Activated T-cell treated with anti-CD3 and anti-CD28 coated beads, Interleukin-2, amount 50 U/mL, for 72 hours (primary cell): ENCODE measurements around the gene CCSER2. TPM values are rescaled to one million over a fixed set of nuclear protein-coding genes. Genes with fewer than 3 reads are reported as not detected.
A peak's percentile ranks its signal among the peaks of the same experiment; 100 is the strongest.
"Not testable (repeated sequence)": the region's sequence is repeated elsewhere in the genome, so short reads cannot be mapped to it uniquely, and the experiment has no call there.

Source experiments
- ATAC-seq, 2 donors: fragments of 150-1000 bp; cut with Tn5 transposase; replicated peaks in 1 of 2; 2 replicates each; pipeline ENCODE4 v1.10.0; 2021; ENCODE audit warnings: moderate library complexity in 2 of 2, mild to moderate bottlenecking in 1 of 2
- DNase-seq, 2 donors: peaks; one replicate each; pipeline ENCODE4 v3.0.0; 2021 to 2022; ENCODE audit warnings: mixed read lengths in 1 of 2
- H3K27ac Mint-ChIP-seq: one replicate; pipeline ENCODE4 v1.8.0; 2022; ENCODE audit warnings: mild to moderate bottlenecking, moderate library complexity, mixed read lengths
- H3K27me3 Mint-ChIP-seq: one replicate; pipeline ENCODE4 v1.8.0; 2022; ENCODE audit warnings: low read depth, mixed read lengths
- H3K36me3 Mint-ChIP-seq, 2 donors: one replicate each; pipeline ENCODE4 v1.8.0; 2022; ENCODE audit warnings: mixed read lengths in 2 of 2, mild to moderate bottlenecking in 1 of 2; ENCODE audit not compliant: insufficient read depth in 2 of 2
- H3K4me1 Mint-ChIP-seq: one replicate; pipeline ENCODE4 v1.8.0; 2022; ENCODE audit warnings: low read depth, mixed read lengths
- H3K4me3 Mint-ChIP-seq, 2 donors: one replicate each; pipeline ENCODE4 v1.8.0; 2022; ENCODE audit warnings: mild to moderate bottlenecking in 2 of 2, mixed read lengths in 2 of 2, moderate library complexity in 2 of 2
- H3K9me3 Mint-ChIP-seq, 2 donors: one replicate each; pipeline ENCODE4 v1.8.0; 2022; ENCODE audit warnings: mixed read lengths in 2 of 2
- total RNA-seq, 2 donors: library from RNA; stranded (reverse); gene quantifications; one replicate each; pipeline ENCODE4 v1.2.3, GENCODE V29; 2022

Gene CCSER2
- total RNA-seq, 2 donors from 2014 or later, result 93.7 to 99.1 TPM

DNA sequence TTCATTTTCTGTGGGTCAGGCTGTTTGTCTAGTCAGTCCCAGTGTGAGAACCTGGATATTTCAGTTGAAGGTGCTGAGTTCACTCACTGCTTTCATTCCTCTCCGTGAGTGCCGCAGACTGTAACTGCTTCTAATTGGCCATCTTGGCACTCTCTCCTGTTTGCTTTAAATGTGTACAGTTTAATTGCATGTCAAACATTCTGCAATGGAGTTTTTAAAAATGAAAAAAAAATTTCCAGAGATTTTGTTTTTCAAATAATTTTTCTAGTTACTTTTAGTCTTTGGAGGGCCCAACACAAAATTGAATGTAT lies 87.8 kb downstream of the CCSER2 start:
- peaks cover 7% of the 10 kb centered on the region for H3K4me1 Mint-ChIP-seq
- peaks cover 28 to 33% of the 10 kb centered on the region in 2 donors for H3K9me3 Mint-ChIP-seq
- H3K27ac Mint-ChIP-seq, result no peak overlapping the region
- no peaks in the 10 kb centered on the region for H3K27me3 Mint-ChIP-seq
- no peak overlapping the region for H3K4me3 Mint-ChIP-seq
- ATAC-seq (no peak), DNase-seq (no peak)
- peaks cover 54 to 70% of the 10 kb centered on the region in 2 donors for H3K36me3 Mint-ChIP-seq

DNA sequence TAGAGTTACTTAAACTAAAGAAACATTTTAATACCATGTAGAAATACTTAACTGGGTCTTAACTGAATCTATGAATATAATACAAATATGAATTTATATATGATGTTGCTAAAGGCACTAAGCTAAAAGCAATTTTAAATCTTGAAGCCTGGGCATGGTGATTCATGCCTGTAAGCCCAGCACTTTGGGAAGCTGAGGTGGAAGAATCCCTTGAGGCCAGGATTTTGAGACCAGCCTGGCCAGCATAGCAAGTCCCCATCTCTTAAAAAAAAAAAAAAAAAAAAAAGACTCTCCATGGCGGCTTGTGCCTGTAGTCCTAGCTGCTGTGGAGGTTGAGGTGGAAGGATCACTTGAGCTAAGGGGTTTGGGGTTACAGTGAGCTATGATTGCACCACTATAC lies 95.3 kb downstream of the CCSER2 start:
- Mint-ChIP-seq H3K9me3 (peaks cover 14 to 19% of the 10 kb centered on the region in 2 donors), H3K27me3 (no peaks in the 10 kb centered on the region), H3K4me3 (no peak overlapping the region), H3K4me1 (peaks cover 11% of the 10 kb centered on the region), H3K27ac (peak overlapping the region; percentile 34), H3K36me3 (peaks cover 31 to 43% of the 10 kb centered on the region in 2 donors)
- no peak for DNase-seq
- no peak for ATAC-seq

DNA sequence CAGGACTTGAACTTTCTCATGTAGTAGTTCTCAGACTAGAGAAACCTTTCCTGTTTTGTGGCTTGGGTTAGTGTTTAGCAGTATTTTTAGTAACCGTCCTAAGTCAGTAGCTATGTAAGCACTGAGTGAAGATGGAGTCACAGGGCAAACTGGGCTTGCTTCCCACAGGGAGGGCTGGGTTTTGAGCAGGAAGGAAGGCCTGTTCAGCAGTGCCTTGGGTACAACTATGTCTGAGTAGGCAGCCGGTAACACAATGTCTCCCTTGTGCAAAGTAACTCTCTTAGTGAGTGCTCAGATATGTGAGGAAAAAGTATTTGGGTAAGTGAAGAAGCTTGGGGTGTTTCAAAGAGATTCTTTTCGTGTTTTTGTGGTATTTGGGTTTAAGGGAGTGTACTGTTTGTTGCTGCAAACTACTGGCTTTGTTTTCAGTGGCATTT lies 96.4 kb downstream of the CCSER2 start:
- H3K36me3 Mint-ChIP-seq, result peaks cover 25 to 35% of the 10 kb centered on the region in 2 donors
- H3K27ac Mint-ChIP-seq, result peak overlapping the region; percentile 88
- ATAC-seq, result peak; percentile 58 to 70
- no peak for DNase-seq
- H3K4me3 Mint-ChIP-seq, result peak overlapping the region; percentile 31 to 62
- peaks cover 13% of the 10 kb centered on the region for H3K4me1 Mint-ChIP-seq
- peaks cover 9 to 18% of the 10 kb centered on the region in 2 donors for H3K9me3 Mint-ChIP-seq
- no peaks in the 10 kb centered on the region for H3K27me3 Mint-ChIP-seq

DNA sequence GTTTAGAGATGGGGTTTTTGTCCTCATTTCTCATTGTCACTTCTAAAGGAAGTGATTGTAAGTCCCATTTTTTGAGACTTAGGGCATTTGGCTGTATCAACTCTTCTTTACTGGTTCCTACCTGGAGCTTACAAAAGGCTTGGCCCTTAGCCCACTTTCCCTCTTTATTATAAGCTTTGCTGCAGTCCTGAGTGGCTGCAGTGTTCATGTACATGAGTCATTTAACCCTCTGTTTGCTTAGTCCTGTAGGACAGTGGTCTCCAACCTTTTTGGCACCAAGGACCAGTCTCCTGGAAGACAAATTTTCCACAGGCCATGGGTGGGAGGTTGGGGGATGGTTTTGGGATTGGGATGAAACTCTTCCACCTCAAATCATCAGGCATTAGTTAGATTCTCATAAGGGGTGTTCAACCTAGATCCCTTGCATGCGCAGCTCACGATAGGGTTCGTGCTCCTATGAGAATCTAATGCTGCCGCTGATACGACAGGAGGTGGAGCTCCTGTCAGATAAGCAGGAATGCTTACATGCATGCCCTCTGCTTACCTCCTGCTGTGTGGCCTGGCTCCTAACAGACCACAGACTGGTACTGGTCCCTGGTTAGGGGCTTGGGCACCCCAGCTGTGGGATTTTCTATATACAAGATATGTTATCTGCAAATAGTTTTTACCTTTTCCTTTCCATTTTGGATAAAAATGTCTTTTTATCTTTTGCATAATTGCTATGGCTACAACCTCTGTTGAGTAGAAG lies 99.7 kb downstream of the CCSER2 start:
- H3K4me1 Mint-ChIP-seq, result peaks cover 19% of the 10 kb centered on the region
- no peak for DNase-seq
- H3K36me3 Mint-ChIP-seq, result peaks cover 1 to 7% of the 10 kb centered on the region in 2 donors
- no peaks in the 10 kb centered on the region for H3K27me3 Mint-ChIP-seq
- H3K27ac Mint-ChIP-seq, result no peak overlapping the region
- ATAC-seq, result no peak
- no peaks in the 10 kb centered on the region for H3K9me3 Mint-ChIP-seq
- H3K4me3 Mint-ChIP-seq, result no peak overlapping the region

DNA sequence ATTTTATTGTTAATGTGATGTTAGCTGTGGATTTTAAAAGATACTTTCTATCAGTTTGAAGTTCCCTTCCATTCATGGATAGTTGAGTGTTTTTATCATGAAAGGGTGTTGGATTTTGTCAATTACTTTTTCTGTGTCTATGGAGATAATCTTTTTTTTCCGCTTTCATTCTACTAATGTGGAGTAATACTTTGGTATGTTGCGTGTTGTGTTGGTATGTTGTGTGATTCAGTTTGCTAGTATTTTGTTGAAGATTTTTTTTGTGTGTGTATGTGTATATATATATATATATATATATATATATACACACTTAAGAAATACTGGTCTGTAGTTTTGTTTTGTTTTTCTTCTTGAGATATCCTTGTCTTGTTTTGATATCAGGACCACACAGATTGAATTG lies 100.3 kb downstream of the CCSER2 start:
- H3K36me3 Mint-ChIP-seq, result peaks cover 1 to 3% of the 10 kb centered on the region in 2 donors
- no peaks in the 10 kb centered on the region for H3K9me3 Mint-ChIP-seq
- no peak overlapping the region for H3K4me3 Mint-ChIP-seq
- H3K27ac Mint-ChIP-seq, result no peak overlapping the region
- no peak for DNase-seq
- H3K4me1 Mint-ChIP-seq, result peaks cover 19% of the 10 kb centered on the region
- no peak for ATAC-seq
- no peaks in the 10 kb centered on the region for H3K27me3 Mint-ChIP-seq

DNA sequence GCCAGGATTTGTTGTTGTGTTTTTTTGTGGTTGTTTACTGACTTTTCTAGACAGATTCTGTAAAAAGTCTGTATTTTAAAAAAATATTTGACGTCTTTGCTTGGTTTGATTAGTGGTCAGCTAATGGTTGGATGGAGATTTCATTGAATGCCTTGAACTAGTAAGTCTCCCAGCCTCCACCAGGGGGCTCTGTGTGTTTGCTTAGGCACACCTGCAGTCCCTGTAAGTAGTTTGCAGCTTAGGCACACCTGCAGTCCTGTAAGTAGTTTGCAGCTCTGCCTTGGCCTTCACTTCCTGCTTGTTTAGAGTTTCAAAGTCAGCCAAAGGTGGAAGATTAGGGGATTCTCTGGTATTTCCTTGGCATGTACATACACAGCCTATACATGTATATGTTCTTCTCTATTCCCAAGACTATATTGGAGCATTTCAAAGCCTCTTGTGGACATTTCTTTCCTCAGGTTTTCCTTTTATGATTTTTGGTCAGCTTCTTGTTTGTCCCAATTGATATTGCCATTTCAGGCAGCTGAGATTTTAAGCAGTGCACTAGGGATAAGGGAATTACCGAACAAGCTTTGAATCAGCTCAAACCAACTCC lies 101.6 kb downstream of the CCSER2 start:
- H3K4me3 Mint-ChIP-seq, result no peak overlapping the region
- H3K9me3 Mint-ChIP-seq, result no peaks in the 10 kb centered on the region
- peaks cover 1 to 3% of the 10 kb centered on the region in 2 donors for H3K36me3 Mint-ChIP-seq
- peak overlapping the region; percentile 2 for H3K27ac Mint-ChIP-seq
- ATAC-seq (peak; percentile 37 to 70), DNase-seq (peak; percentile 62 to 65)
- no peaks in the 10 kb centered on the region for H3K27me3 Mint-ChIP-seq
- peaks cover 11% of the 10 kb centered on the region for H3K4me1 Mint-ChIP-seq

DNA sequence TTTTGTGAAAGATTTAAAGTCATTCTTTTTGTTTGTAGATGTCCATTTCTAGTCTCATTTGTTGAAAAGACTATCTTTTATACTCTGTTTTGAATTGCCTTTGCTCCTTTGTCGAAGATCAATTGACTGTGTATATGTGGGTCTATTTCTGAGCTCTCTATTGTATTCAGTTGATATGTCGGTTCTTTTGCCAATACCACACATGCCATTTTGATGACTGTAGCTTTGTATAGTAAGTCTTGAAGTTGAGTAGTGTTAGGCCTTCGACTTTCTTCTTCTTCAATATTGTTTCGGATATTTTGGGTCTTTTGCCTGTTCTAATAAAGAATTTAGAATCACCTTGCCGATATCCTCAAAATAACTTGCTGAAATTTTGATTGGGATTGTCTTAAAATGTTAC lies 104.5 kb downstream of the CCSER2 start:
- H3K4me3 Mint-ChIP-seq, result no peak overlapping the region
- H3K9me3 Mint-ChIP-seq, result no peaks in the 10 kb centered on the region
- no peak overlapping the region for H3K27ac Mint-ChIP-seq
- no peak for ATAC-seq
- H3K4me1 Mint-ChIP-seq, result peaks cover 8% of the 10 kb centered on the region
- H3K27me3 Mint-ChIP-seq, result no peaks in the 10 kb centered on the region
- H3K36me3 Mint-ChIP-seq, result peaks cover 3 to 4% of the 10 kb centered on the region in 2 donors
- no peak for DNase-seq

DNA sequence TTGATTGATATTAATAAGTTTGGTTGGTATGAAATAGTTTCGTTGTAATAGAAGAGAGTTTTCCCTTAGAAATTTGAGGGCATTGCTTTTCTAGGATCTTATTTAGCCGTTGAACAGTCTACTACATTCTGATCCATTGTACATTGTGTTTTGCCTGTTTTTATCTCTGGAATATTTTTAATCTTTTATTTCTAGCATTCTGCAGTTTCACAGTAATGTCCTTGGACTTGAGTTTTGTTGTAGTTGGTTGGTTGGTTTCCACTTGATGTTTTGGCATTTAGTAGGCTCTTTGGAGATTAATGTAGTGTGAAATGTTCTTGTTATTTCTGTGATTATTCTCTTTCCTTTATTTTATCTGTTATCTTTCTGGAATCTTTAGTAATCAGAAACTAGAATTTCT lies 112.4 kb downstream of the CCSER2 start:
- ATAC-seq (no peak), DNase-seq (no peak)
- no peak overlapping the region for H3K27ac Mint-ChIP-seq
- no peaks in the 10 kb centered on the region for H3K27me3 Mint-ChIP-seq
- no peaks in the 10 kb centered on the region for H3K4me1 Mint-ChIP-seq
- H3K9me3 Mint-ChIP-seq, result peaks cover 3 to 6% of the 10 kb centered on the region in 2 donors
- H3K4me3 Mint-ChIP-seq, result no peak overlapping the region
- peaks cover 10 to 27% of the 10 kb centered on the region in 2 donors for H3K36me3 Mint-ChIP-seq

DNA sequence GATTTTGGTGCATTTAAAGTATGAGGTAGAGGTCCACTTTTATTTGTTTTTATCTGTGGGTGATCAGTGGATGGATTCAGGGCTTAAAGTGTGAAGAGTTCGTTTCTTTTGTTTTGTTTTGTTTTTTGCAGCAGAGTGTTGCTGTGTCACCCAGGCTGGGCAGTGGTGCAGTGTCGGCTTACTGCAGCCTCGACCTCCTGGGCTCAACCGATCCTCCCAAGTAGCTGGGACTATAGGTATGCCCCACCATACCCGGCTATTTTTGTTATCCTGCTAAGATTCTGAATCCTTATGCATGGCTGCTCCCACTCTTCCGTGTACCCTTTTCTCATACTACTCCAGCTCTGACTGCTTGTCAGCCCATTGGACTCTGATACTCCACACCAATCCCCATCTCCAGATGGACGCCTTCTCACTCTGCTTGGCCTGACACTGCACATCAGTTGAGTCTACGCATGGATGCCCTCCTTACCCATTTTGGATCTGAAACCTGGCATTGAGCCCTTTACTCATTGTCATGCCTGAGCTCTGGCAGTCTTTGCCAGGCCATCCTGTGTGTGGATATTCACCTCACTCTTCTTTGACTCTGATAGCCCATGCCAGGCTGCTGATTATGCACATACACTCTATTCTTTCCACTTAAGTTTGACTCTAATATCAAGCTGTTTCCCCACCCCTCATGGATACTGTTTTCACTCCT lies 119.5 kb downstream of the CCSER2 start:
- ATAC-seq, result no peak
- H3K36me3 Mint-ChIP-seq, result peaks cover 5 to 6% of the 10 kb centered on the region in 2 donors
- no peaks in the 10 kb centered on the region for H3K27me3 Mint-ChIP-seq
- no peak for DNase-seq
- no peak overlapping the region for H3K4me3 Mint-ChIP-seq
- H3K9me3 Mint-ChIP-seq, result peaks cover 0 to 2% of the 10 kb centered on the region in 2 donors
- H3K4me1 Mint-ChIP-seq, result no peaks in the 10 kb centered on the region
- no peak overlapping the region for H3K27ac Mint-ChIP-seq

DNA sequence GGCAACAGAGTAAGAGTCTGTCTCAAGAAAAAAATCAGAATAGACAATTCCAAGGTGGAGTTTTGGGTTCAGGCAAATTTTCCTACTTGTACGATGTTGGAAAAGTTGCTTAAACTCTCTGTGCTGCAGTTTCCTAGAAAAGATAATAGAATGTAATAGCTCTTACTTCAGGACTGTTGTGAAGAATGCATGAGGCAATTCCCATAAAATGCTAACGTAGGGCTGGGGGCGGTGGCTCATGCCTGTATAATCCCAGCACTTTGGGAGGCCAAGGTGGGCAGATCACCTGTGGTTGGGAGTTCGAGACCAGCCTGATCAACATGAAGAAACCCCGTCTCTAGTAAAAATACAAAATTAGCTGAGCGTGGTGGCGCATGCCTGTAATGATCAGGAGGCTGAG lies 121.0 kb downstream of the CCSER2 start:
- not testable (repeated sequence) for H3K9me3 Mint-ChIP-seq, H3K4me3 Mint-ChIP-seq, ATAC-seq, H3K27me3 Mint-ChIP-seq, H3K36me3 Mint-ChIP-seq, H3K4me1 Mint-ChIP-seq, DNase-seq, H3K27ac Mint-ChIP-seq

DNA sequence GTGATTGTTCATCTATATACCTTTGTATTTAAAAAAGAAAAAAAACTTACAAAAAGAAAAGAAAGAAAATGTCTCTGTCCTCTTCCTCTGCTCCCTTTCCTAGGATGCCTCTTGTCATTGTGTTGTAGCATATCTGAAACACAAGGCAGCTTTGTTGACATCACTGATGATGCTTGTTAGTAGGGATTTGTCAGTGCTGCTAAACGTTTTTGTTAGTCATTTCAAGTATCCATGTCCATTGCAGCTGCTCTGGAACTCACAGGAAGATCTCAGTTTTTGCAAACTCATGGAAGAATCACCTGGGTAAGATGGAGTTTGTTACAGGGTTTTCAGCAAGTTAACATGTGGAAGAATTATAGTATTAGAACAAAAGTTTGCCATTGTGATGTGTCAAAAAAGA lies 123.6 kb downstream of the CCSER2 start:
- H3K36me3 Mint-ChIP-seq, result peaks cover 8 to 18% of the 10 kb centered on the region in 2 donors
- peaks cover 0 to 4% of the 10 kb centered on the region in 2 donors for H3K9me3 Mint-ChIP-seq
- H3K4me1 Mint-ChIP-seq, result no peaks in the 10 kb centered on the region
- no peak overlapping the region for H3K4me3 Mint-ChIP-seq
- no peaks in the 10 kb centered on the region for H3K27me3 Mint-ChIP-seq
- no peak for DNase-seq
- H3K27ac Mint-ChIP-seq, result no peak overlapping the region
- ATAC-seq, result no peak

DNA sequence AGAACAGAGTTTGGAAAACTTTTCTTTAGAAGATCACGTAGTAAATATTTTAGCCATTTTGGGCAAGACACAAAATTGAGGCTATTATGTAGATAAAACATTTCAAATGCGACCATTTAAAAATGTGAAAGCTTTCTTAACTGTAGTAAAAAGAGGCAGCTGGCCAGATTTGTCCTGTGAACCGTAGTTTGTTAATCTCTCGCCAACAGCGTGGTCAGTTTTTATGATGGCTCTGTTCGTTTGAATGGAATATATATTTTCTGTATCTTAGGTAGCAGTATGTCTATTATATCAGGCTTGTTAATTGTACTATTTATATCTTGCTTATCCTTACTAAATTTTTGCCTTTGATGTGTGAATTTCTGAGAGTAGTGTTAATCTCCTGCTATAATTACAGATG lies 124.9 kb downstream of the CCSER2 start:
- Mint-ChIP-seq H3K27ac (no peak overlapping the region), H3K27me3 (no peaks in the 10 kb centered on the region), H3K4me3 (no peak overlapping the region), H3K36me3 (peaks cover 5 to 20% of the 10 kb centered on the region in 2 donors), H3K4me1 (no peaks in the 10 kb centered on the region), H3K9me3 (peaks cover 0 to 4% of the 10 kb centered on the region in 2 donors)
- ATAC-seq (no peak), DNase-seq (no peak)

DNA sequence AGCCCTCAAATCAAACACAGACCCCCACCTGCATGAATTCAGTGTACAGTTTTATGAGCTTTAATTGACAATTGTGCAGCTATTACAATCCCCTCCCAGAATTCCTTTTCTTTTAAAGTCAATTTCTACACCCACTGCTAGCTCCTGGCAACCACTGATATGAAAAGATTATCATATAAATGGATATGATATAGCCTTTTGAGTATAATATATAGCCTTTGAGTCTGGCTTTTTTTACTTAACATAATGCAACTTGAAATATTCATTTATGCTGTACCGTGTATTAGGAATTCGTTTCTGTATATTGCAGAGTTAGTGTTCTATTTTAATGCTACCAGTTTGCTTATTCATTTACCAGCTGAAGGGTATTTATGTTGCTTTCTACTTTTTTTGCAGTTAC lies 127.7 kb downstream of the CCSER2 start:
- Mint-ChIP-seq H3K27ac (no peak overlapping the region), H3K36me3 (peaks cover 11 to 34% of the 10 kb centered on the region in 2 donors), H3K9me3 (peaks cover 2 to 7% of the 10 kb centered on the region in 2 donors), H3K27me3 (no peaks in the 10 kb centered on the region), H3K4me3 (no peak overlapping the region), H3K4me1 (no peaks in the 10 kb centered on the region)
- DNase-seq (no peak), ATAC-seq (peak in 1 of 2 donors; percentile 18)
